ENCODE data around the gene PYDC1.

- TF ChIP-seq CTCF (IDR thresholded peaks at IDR 0.05) (no peak), POLR2A (IDR thresholded peaks at IDR 0.05) (no peak)
Observed at GRCh38 chr16:31262084-31262483, 45.1 kb upstream of the PYDC1 start.
